Ishikawa (cell line): Measurements from ENCODE around the gene COL16A1.

Experiments
- CEBPB ChIP-seq: IDR thresholded peaks from 2 replicates; pipeline ENCODE4 v1.6.1; 2012
- EP300 ChIP-seq: IDR thresholded peaks from 2 replicates; pipeline ENCODE4 v1.6.1; 2012; ENCODE audit warnings: borderline replicate concordance
- RAD21 ChIP-seq: IDR thresholded peaks from 2 replicates; pipeline ENCODE4 v1.6.1; 2012; ENCODE audit warnings: low read depth
- TAF1 ChIP-seq: IDR thresholded peaks from 2 replicates; pipeline ENCODE4 v1.6.1; 2012; ENCODE audit warnings: low read depth, mild to moderate bottlenecking
- YY1 ChIP-seq: IDR thresholded peaks from 2 replicates; pipeline ENCODE4 v1.6.1; 2012; ENCODE audit warnings: low read depth
- ZBTB7A ChIP-seq: IDR thresholded peaks from 2 replicates; pipeline ENCODE4 v1.6.1; 2012; ENCODE audit warnings: low read depth

DNA sequence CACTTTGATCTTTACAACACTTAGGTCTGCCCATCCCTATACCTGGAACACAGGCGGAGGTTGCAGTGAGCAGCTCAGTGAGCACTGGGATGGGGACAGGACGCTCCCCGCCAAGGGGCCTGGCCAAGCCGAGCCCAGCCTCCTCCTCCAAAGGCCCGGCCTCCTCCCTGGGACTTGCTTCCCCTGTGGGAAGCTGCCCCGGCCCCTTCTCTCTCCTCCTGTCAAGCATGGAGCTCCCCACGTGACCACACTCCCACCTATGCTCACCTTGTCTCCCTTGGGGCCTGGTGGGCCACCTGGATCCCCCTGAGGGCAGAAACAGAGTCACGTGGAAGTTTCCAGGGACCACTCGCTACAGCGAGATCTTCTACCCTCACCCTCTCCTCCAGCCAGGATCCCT is 12.9 kb downstream of the COL16A1 start:
- TF ChIP-seq RAD21 (no peak), YY1 (no peak), TAF1 (no peak), EP300 (no peak), CEBPB (no peak), ZBTB7A (no peak)
